Activated T-cell treated with anti-CD3 and anti-CD28 coated beads, Interleukin-2, amount 50 U/mL, for 48 hours (primary cell): ENCODE data around the gene ZBTB43.

ENCODE experiments used
- DNase-seq, 2 experiments: peaks; one replicate each; pipeline ENCODE4 v3.0.0-alpha.2; 2020

Gene ZBTB43

DNA sequence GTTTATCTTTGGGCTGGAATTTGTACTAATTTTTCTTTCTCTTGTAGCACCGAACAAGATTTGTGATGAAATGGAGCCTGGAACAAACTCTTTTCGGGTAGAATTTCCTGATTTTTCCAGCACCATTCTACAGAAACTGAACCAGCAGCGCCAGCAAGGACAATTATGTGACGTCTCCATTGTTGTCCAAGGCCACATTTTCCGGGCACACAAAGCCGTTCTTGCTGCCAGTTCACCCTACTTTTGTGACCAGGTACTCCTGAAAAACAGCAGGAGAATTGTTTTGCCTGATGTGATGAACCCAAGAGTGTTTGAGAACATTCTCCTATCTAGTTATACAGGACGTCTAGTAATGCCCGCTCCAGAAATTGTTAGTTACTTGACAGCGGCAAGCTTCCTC lies 27.6 kb downstream of the ZBTB43 start:
- no peak for DNase-seq

DNA sequence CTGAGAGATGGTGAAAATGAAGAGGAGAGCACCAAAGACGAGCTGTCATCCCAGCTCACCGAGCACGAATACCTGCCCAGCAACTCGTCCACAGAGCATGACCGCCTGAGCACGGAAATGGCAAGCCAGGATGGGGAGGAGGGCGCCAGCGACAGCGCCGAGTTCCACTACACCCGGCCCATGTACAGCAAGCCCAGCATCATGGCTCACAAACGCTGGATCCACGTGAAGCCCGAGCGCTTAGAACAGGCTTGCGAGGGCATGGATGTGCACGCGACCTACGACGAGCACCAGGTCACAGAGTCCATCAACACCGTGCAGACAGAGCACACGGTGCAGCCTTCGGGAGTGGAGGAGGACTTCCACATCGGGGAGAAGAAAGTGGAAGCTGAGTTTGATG lies 28.2 kb downstream of the ZBTB43 start:
- DNase-seq = no peak

DNA sequence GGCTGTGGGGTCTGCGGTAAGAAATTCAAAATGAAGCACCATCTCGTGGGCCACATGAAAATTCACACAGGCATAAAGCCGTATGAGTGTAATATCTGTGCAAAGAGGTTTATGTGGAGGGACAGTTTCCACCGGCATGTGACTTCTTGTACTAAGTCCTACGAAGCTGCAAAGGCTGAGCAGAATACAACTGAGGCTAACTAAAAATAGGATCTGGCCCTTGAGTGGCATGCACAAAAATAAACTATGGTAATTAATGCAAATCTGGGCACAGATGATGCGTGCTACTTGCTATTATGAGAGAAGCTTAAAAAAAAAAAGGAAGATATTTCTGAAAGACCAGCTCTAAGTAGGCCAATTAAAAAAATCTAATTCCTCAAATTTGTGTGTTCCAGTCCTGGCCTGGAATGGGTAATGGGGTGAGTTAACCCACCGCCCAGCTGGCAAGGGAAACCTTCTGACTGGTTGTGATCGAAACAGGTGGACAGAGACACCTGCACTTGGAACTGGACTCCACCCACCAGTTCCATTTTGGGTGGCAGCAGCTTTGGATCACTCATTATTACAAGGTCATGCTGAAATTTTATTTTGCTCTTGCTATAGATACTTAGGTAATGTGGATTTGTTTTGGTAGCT lies 29.0 kb downstream of the ZBTB43 start:
- DNase-seq = no peak

DNA sequence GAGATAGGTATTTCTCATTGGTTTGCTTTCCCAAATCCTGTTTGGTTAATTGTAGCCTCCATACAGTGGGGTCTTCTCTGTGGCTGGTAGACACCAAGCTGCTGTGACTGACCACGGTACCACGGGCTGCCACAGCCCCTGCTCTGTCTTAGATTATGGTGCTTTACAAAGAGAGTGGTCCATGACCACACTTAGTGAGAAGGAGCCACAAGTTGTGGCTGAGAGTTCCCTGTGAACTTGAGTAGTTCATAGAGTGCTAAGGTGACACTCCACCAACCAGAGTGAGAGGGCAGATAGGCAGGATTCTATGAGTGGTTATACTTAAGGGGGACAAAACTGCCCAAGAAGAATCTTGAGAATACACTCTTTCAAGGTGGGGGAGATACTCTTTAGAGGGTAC lies 29.8 kb downstream of the ZBTB43 start:
- DNase-seq = no peak

DNA sequence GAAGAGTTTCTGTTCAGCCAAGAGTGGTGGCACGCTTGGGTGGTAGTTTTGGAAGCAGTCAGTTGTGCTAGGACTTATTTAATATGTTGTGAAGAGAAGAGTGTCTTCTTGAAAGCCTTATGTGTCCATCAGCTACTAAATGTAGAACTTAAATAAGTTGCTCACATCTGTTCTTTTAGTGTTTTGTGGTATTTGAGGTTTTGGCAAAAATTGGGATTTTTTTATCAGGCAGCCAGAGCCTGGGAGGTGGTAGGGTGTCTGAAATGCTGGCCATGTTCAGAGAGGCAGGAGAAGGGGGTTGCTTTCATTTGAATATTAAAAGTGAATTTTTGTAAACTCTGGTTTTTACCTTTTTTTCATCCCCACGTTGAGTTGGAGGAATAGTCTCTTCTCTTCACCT lies 31.4 kb downstream of the ZBTB43 start:
- DNase-seq = no peak

DNA sequence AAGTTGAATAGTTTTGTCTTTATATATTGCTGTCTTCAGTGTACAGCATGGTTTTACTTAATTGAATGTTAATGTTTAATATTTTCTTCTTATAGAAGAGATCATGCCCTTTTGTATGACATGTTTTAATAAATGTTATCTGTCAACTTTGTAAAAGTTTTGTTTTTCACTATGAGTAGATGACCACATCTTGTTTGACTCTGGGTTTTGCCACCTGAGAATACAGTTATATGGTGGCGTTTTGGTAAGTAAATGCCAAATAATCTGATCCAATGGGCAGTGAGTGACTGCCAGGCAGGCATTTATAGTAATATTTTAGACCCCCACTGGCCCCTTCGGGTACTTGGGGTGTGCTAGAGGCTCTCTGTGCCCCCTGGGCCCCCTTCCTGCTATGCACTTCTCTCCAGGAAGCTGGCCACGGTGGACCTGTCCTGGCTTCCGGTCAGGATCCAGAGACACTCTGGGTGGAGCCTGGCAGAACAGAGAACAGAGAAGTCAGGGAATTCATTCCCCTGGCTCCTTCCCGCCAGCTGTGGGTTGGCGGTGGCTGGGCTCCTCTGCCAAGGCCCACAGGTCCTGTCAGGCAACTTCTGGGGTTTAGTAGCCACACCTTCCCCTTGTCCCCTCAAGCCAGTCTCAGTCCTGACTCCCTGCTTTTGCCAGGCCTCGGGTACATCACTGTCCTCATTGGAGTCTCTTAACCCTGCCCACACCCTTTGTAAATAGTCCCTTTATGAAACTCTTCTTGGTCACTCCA lies 33.4 kb downstream of the ZBTB43 start:
- no peak for DNase-seq

DNA sequence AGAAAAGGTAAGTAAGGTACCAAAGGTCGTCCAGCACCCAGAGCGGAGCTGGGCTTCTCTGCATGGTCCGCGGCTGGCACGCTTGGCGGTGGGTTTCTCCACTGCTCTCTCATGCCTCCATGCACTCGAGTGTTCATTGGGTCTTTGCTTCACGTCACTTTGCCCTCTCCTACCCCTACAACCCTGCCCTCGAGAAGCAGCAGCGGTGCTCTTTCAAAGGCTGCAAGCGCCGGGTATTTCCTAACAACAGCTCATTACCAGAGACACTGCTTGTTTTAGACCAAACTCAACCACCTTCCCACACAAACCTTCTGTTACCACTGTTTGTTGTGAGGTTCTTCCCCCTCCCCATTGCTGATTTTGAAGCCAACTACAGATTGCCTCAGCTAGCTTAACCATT lies 34.1 kb downstream of the ZBTB43 start:
- DNase-seq = no peak

DNA sequence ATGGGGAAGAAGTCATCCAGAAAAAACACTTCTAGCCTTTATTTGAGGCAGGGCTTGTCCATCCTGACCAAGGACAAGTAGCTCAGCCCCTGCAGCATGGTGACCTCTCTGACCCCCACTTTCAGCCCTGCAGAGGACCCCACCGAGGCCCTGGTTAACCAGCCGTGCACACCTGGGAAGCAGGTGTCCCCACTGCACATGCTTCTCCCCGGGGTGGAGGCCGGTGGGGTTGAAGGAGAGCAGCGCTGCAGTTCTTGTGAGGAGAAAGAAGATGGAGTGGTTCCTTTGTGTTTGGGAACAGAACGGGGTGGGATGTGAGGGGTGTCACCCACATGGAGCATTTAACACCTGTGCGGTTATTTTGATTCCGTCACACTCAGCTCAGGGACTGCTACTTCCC lies 34.5 kb downstream of the ZBTB43 start:
- no peak for DNase-seq

DNA sequence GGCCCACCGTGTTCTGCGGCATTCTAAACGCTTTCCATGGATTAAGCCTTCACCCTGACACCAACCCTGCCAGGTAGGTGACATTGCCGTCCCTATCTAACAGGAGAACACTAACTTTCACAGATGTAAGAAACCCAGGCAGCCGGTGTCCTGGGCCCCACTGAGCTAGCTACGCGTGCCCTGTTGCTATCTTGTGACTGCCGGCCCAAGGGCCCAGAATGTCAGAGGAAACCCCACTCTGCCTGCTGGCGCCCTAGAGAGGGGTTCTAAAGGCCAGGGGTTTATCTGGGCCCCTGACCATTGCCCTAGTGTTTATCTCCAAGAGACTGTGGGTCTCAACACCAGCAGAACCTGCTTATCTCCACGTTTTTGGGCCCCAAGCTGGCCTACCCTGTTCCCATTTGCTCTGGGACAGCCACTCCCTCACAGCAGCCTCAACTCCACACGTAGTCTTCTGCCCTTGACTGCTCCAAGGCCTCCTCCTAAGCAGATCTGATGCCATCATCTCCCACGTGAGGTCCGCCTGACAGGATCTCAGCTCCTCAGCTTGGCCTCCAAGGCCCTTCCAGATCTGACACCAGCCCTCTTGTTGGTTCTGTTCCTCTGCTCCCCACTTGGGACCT lies 37.5 kb downstream of the ZBTB43 start:
- no peak for DNase-seq

DNA sequence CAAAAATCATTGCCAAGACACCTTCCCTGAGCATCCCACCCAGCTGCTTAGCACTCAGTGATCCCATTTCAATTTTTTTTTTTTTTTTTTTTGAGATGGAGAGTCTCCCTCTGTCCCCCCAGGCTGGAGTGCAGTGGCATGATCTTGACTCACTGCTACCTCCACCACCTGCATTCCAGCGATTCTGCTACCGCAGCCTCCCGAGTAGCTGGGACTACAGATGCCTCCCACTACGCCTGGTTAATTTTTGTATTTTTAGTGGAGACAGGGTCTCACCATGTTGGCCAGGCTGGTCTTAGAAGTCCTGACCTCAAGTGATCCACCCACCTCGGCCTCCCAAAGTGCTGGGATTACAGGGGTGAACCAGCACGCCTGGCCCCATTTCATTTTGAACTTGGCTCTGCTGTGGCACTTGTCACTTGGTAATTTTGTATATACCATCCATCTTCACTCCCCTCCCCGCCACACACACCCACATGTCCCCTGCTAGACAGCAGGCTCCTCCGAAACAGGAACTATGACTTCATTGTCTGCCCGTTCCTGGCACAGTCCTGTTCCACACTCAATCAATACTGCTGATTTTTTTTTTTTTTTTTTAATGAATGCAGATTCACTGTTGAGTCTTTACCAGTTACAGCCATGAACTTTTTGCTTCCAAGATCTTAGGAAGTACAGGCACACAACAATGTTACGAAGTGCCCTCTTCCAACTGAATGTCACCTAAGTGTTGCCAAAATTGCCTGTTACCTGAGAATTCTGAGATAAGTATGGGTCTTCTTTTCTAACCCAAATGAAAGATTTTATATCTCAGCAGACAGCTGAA lies 38.3 kb downstream of the ZBTB43 start:
- DNase-seq = no peak

DNA sequence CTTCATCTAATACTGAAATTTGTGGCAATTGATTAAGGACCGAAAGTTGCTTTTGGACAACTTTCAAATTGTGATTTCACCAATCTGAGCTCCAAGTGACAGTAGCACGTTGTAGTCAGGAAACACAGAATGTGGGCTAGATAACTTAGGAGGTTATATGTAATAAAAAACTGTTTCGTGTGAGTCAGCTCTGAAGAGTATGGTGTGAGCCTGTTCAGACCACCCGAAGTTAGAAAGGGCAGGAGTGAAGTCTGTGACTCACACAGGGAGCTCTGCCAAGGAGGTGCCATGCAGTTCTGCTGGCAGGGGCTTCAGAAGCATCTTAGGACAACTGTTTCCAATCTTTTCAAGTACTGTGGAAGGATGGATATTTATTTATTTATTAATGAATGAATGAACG lies 39.2 kb downstream of the ZBTB43 start:
- no peak for DNase-seq

DNA sequence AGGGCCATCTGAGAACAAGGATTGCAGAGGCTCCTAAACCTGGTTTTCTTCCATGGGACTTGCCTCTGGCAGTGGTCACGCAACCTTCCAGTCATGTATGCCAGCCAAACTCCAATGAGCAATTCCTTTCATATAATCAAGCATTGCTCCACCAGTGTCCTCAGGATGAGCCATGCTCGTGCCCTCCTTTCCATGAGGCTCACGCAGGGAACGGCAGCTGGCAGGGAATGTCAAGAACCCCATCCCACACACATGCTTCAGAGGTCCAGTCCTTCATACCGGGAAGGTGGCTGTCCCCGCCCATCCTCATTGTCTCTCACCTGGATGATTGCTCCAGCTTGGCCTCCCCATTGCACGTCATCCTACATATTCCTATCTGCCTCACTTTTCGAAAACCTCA lies 42.2 kb downstream of the ZBTB43 start:
- no peak for DNase-seq

DNA sequence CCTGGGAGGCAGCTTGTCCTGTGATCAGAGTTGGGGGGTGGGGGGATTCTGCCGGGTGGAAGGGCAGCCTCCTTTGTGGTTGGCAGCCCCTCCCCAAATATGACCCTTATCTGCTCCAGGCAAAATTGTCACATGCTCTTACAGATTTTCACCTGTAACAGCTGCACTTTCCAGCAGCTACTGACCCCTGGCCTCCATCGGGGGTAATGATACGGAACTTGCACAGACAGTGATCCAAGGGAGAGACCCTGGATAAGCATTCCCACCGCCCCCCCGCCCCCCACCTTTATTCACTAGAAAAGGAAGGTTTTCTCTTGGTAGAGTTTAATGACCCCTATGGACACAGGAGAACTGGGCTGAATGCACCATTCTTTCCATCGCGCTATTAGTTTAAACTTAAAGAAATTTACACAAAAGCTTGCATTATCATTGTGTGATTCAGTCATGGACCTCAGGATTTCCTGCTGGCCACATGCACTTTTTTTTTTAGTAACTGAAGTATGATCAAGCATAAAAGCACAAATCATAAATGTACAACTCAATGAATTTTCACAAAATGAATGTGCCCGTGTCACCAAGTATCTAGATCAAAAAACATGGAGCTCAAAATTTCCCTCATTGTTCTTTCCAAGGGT lies 44.9 kb downstream of the ZBTB43 start:
- DNase-seq = no peak

DNA sequence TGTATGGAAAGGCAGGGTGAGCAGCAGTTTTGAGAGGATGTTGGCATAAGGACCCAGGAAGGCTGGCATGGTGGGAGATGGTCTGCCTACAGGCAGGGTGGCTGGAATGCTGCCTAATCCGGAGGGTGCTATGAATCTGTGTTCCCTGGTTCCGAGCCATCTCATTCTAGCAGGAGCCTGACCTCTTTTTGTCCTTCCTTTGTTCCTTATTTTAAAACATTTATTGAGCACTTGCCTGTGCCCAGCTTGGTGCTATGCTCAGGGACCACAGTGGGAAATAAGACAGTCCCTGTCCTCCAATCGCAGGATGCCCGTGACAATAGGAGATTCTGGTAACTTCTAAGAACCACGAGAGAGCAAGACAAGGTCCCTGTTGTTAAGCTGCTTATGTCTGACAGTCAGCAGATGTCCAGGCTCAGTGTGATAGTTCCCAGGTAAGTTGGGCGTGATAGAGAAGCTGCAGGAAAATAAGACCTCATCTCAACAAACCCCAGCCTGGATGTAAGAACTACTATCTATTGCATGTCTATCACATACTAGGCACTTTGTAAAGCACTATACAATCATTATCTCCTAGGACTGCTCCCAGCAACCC lies 46.5 kb downstream of the ZBTB43 start:
- no peak for DNase-seq

DNA sequence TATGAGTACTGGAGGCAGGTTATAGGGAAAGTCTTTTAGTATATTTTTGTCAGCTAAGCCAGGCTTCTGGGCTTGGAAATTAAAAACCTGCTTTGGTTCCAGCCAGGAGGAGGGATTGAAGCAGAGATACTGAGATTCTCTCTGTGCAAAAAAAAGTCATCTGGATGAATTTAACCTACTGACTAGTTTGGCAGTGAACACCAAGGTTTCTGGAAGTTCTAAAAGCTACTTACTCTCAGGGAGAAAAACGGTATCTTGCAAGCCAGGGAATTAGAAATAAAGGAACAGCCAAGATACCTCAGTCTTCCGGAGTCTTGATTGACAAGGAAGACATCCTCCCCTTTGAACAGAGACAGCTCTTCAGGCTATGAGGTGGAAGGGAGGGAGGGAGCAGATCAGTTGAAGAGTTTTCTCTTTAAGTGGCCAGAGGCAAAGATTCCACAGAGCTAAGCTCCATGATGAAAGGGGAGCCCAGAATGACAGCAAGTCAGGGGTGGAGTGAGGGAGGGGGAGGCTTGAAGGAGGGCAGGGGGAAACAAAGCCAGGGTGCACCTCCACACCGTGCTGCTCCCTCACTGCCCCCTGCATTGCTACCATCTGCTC lies 47.3 kb downstream of the ZBTB43 start:
- DNase-seq = no peak

DNA sequence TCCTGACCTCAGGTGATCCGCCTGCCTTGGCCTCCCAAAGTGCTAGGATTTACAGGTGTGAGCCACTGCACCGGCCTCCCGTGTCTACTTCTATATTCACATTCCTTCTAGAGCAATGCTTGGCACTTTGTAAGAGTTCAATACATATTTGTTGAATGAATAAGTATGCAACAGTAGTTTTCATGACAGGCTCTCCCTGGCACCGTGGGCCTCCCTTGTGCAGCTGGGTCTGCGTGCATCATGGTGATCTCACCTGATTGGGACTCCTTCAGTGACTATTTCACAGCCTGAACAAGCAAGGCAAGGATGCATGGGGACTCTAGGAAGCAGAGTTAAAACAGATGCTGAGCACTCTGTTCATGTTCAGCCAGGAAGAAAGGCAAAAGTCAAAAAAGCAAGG lies 48.8 kb downstream of the ZBTB43 start:
- no peak for DNase-seq

DNA sequence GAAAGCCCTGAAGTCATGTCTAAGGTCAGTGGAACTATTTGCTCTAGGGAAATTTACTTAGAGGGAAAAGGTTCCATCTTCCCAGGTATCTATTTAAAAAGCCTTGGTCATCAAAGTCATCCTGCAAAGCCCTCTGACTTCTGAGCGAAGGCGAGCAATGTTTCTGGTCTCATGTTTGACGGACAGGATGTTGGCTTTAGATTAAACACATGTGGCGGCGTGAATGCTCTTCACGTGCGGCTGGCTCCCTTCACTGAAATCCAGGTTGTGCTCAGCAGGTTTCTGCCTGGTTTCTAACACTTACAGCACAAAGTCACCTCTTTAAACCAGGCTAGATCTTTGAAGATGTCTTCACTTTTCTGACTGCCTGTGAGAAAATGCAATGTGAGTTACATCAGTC lies 49.9 kb downstream of the ZBTB43 start:
- DNase-seq = no peak

DNA sequence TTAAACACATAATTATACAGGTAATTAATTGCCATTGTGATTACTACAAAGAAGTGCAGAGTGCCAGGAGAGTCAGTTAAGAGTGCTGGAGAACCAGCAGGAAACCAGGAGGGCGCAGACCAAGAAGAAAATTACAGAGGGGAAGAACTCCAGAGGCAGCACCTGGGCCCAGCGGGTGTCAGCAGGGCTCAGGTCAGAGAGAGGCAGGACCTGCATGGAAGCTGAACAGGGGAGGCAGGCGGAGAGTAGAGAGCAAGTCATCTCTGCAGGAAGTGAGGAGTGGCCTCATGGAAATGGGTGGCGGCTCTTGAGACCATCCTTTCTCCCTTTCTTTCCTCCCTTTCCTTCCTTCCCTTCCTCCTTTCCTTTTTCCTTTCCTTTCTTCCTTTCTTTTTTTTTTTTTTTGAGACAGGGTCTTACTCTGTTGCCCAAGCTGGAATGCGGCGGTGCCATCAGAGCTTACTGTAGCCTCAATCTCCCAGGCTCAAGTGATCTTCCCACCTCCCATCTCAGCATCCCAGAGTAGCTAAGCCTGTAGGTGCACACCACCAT lies 51.6 kb downstream of the ZBTB43 start:
- no peak for DNase-seq

DNA sequence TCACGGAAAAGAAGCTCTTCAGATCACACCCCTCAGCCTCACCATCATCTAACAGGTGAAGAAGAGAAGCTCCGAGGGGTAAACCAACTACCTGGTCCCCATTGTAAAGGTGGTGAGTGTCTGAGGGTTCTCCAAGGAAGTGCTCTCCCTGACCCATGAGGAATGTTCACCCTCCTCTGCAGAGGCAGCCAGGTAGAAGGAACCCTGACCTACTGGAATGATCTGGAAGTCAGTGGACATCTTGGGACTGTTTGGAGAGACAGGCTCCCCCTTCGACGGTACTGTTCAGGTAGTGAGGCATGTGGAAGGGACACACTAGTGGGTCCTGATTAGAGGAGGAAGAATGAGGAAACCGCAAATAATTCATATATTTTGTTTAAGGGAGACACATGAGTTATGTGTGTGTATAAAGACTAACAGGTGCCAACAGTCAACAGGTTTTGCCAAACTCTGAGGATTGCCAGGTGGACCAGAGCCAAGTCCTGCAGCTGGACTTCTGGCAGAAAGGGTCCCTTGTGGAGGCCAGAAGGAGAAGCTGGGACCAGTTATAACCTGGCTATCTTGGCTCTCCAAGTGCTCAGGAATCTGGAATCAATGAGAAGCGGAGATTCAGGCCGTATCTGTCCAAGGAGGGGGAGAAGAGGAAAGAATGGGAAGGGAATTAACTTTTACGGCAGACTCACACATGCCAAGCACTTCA lies 52.6 kb downstream of the ZBTB43 start:
- DNase-seq = no peak

DNA sequence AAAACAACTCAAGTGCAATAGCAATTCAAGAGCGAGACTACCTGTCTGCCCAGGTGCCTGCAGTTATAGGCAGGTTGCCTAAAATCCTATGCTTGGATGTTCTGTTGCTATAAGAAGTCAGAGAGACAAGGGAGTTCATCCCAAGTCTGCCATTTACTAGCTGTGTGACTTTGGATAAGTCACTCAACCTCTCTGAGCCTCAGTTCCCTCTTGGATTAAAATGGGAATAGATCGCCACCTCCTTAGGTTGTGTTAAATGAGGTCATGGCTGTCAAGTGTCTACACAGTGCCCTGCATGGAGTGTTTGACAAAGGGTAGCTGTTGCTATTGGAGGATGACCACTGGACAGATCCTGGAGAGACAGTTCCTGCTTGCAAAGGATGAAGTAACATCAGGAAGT lies 54.3 kb downstream of the ZBTB43 start:
- DNase-seq = no peak

DNA sequence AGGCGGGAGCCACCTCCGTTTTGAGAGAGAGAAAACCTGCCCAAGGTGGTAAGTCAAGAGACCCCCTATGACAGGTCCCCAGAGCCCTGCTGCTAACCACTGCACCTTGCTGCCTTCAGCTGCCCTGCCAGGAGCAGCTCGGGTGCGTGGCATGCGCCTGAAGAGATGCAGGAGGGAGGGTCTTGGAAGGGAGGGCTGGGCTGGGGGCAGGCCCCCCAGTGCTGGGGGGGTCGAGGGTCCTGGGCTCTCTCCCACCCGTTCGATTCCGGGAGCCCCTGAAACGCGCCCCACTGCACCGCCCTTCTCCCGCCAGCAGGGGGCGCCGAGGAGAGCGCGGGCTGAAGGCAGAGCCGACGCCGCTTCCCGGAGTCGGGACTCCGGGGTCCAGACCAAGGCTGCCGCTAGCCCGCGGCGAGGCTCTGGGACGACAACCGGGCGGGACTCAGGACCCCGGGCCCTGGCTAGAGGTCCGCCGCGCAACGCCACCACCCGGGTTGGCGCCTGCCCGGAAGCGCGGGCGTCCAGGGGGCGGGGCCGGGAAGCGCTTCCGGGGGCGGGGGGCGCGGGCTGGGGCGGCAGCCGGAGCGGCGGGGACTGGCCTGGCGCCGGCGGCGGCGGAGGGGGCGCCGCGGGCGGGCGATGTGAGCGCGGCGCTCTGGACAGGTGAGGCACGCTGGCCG lies 55.4 kb downstream of the ZBTB43 start, which contains the start of gene ZBTB34:
Gene ZBTB34, plus strand, starts transcription at position 563 of the 680 bp plus-strand sequence. CDS start 18,761 bp downstream, outside the sequence.
- DNase-seq = peak; percentile 88 to 89
